Measurements from ENCODE around the gene PGLYRP3. TPM values are rescaled to one million over a fixed set of nuclear protein-coding genes. Genes with fewer than 3 reads are reported as not detected.
"Not testable (repeated sequence)": the region's sequence is repeated elsewhere in the genome, so short reads cannot be mapped to it uniquely, and the experiment has no call there.

PGLYRP3 gene
- total RNA-seq, 1 donor from 2014 or later, result 0.87 TPM

DNA sequence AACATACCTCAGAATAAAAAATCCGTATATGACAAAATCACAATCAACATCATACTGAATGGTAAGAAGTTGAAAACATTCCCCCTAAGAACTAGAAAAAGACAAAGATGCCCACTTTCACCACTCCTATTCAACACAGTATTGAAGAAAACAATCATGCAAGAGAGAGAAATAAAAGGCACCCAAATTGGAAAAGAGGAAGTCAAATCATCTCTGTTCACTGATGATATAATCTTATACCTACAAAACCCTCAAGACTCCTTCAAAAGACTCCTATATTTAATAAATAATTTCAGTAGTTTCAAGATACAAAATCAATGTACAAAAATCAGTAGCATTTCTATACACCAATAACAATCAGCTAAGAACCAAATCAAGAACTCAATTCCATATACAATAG lies 21.1 kb upstream of the PGLYRP3 start:
- peaks cover 3% of the 10 kb centered on the region for H3K27me3 Mint-ChIP-seq
- H3K4me1 Mint-ChIP-seq (ENCODE audit: unreplicated experiment), result no peaks in the 10 kb centered on the region
- no peaks in the 10 kb centered on the region for H3K9me3 Mint-ChIP-seq
- no peak for DNase-seq (ENCODE audit: extremely low spot score, unreplicated experiment)
- no peak overlapping the region for H3K4me3 Mint-ChIP-seq
- H3K27ac Mint-ChIP-seq, result no peak overlapping the region
- H3K36me3 Mint-ChIP-seq, result no peaks in the 10 kb centered on the region
- TF ChIP-seq, protein P1, sequence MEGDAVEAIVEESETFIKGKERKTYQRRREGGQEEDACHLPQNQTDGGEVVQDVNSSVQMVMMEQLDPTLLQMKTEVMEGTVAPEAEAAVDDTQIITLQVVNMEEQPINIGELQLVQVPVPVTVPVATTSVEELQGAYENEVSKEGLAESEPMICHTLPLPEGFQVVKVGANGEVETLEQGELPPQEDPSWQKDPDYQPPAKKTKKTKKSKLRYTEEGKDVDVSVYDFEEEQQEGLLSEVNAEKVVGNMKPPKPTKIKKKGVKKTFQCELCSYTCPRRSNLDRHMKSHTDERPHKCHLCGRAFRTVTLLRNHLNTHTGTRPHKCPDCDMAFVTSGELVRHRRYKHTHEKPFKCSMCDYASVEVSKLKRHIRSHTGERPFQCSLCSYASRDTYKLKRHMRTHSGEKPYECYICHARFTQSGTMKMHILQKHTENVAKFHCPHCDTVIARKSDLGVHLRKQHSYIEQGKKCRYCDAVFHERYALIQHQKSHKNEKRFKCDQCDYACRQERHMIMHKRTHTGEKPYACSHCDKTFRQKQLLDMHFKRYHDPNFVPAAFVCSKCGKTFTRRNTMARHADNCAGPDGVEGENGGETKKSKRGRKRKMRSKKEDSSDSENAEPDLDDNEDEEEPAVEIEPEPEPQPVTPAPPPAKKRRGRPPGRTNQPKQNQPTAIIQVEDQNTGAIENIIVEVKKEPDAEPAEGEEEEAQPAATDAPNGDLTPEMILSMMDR (conservative IDR thresholded peaks at IDR 0.05), result no peak

DNA sequence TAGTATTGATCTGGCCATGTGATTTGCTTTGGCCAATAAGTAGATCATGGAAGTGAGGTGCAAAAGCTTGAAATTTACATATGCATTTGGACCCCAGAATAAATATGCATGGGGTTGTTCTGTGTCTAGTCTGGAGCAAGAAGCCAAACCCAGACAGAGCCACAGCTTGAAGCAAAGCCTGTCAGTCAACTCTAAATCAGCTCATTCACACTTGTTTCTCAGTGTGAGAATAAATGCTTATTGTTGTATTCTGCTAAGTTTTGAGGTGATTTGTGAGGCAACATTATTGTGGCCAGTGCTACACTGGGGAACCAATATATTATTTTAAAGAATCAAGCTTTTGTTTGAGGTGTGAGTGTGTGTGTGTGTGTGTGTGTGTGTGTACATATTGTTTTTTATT lies 12.2 kb upstream of the PGLYRP3 start:
- DNase-seq (ENCODE audit: extremely low spot score, unreplicated experiment), result no peak
- Mint-ChIP-seq H3K9me3 (peaks cover 5% of the 10 kb centered on the region), H3K27me3 (no peaks in the 10 kb centered on the region), H3K36me3 (no peaks in the 10 kb centered on the region), H3K27ac (no peak overlapping the region), H3K4me3 (no peak overlapping the region), H3K4me1 (ENCODE audit: unreplicated experiment) (no peaks in the 10 kb centered on the region)
- TF ChIP-seq, protein P1 (conservative IDR thresholded peaks at IDR 0.05), result no peak

DNA sequence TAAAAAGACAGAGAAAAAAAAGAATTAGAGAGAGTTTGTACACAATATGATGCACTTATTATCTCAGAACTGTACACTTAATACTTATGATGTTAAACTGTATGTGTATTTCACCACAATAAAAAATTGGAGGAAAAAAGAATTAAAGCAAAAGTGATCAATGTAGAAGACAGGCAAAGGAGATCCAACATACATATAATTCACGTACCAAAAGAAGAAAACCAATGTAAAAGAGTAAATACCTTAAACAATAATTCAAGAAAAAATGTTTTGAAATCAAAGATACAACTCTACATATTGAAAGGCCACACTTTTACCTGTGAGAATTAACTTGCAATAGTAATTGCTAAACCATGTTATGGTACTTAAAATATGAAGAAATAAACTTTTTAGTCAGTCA lies 9.8 kb upstream of the PGLYRP3 start:
- Mint-ChIP-seq H3K4me3 (no peak overlapping the region), H3K27ac (no peak overlapping the region), H3K27me3 (peaks cover 10% of the 10 kb centered on the region), H3K36me3 (no peaks in the 10 kb centered on the region), H3K9me3 (peaks cover 5% of the 10 kb centered on the region), H3K4me1 (ENCODE audit: unreplicated experiment) (no peaks in the 10 kb centered on the region)
- no peak for DNase-seq (ENCODE audit: extremely low spot score, unreplicated experiment)
- TF ChIP-seq, protein P1 (conservative IDR thresholded peaks at IDR 0.05), result no peak

DNA sequence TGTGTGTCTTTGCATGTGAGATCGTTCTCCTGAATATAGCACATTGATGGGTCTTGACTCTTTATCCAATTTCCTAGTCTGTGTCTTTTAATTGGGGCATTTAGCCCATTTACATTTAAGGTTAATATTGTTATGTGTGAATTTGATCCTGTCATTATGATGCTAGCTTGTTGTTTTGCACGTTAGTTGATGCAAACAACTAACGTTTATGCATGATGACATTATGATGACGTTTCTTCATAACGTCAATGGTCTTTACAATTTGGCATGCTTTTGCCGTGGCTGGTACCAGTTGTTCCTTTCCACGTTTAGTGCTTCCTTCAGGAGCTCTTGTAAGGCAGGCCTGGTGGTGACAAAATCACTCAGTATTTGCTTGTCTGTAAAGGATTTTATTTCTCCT lies 5.4 kb upstream of the PGLYRP3 start:
- DNase-seq (ENCODE audit: extremely low spot score, unreplicated experiment), result not testable (repeated sequence)

DNA sequence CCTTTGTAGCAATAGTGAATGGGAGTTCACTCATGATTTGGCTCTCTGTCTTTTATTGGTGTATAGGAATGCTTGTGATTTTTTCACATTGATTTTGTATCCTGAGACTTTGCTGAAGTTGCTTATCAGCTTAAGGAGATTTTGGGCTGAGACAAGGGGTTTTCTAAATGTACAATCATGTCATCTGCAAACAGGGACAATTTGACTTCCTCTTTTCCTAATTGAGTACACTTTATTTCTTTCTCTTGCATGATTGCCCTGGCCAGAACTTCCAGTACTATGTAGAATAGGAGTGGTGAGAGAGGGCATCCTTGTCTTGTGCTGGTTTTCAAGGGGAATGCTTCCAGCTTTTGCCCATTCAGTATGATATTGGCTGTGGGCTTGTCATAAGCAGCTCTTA lies 3.3 kb upstream of the PGLYRP3 start:
- peaks cover 20% of the 10 kb centered on the region for H3K27me3 Mint-ChIP-seq
- DNase-seq (ENCODE audit: extremely low spot score, unreplicated experiment); H3K27ac Mint-ChIP-seq; H3K36me3 Mint-ChIP-seq; H3K9me3 Mint-ChIP-seq; H3K4me3 Mint-ChIP-seq; H3K4me1 Mint-ChIP-seq (ENCODE audit: unreplicated experiment): not testable (repeated sequence)

More for the DNA sequence above, 5.4 kb upstream of the PGLYRP3 start:
- peaks cover 20% of the 10 kb centered on the region for H3K27me3 Mint-ChIP-seq
- H3K4me3 Mint-ChIP-seq; H3K27ac Mint-ChIP-seq; H3K36me3 Mint-ChIP-seq; H3K4me1 Mint-ChIP-seq (ENCODE audit: unreplicated experiment); H3K9me3 Mint-ChIP-seq: not testable (repeated sequence)

DNA sequence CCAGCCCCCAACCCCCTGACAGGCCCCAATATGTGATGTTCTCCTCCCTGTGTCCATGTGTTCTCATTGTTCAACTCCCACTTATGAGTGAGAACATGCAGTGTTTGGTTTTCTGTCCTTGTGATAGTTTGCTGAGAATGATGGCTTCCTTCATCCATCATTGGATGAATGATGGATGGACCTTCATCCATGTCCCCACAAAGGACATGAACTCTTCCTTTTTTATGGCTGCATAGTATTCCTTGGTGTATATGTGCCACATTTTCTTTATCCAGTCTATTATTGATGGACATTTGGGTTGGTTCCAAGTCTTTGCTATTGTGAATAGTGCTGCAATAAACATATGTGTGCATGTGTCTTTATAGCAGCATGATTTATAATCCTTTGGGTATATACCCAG lies 1.6 kb upstream of the PGLYRP3 start:
- not testable (repeated sequence) for H3K4me1 Mint-ChIP-seq (ENCODE audit: unreplicated experiment); DNase-seq (ENCODE audit: extremely low spot score, unreplicated experiment); H3K36me3 Mint-ChIP-seq; H3K27ac Mint-ChIP-seq; H3K9me3 Mint-ChIP-seq; H3K4me3 Mint-ChIP-seq
- H3K27me3 Mint-ChIP-seq, result peaks cover 20% of the 10 kb centered on the region

DNA sequence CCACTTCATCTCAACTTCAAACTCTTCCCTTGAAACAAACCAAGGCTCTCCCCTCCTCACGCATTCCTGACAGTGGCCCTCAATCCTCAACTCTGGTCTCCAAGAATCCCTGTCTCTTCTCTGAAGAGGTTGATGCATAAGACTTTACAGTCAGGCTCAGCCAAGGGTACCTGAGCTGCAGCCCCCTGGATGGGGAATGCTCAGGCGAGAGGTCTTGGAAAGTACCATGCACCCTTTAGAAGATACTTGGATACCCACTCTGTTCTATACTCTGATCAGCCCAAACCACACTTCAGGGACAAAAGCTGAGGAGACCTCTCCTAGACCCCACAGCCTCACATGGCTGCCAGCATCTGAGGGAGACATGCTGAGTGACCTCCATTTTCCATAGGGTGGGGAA lies 536 bp upstream of the PGLYRP3 start:
- Mint-ChIP-seq H3K36me3 (no peaks in the 10 kb centered on the region), H3K4me3 (no peak overlapping the region), H3K4me1 (ENCODE audit: unreplicated experiment) (no peaks in the 10 kb centered on the region), H3K9me3 (no peaks in the 10 kb centered on the region), H3K27me3 (peaks cover 14% of the 10 kb centered on the region), H3K27ac (no peak overlapping the region)
- no peak for DNase-seq (ENCODE audit: extremely low spot score, unreplicated experiment)
- TF ChIP-seq, protein P1 (conservative IDR thresholded peaks at IDR 0.05), result no peak

Measured in type B pancreatic cell (in vitro differentiated cells).